H1 (cell line): ENCODE measurements around the gene EYA2.

Experiments used
- CHD2 ChIP-seq: IDR thresholded peaks from 2 replicates; pipeline ENCODE4 v1.6.1; 2012; ENCODE audit warnings: low read length, improper control_type of control experiment
- EGR1 ChIP-seq: IDR thresholded peaks from 2 replicates; pipeline ENCODE4 v1.6.1; 2011; ENCODE audit warnings: low read depth, low read length, borderline replicate concordance
- EP300 ChIP-seq, 2 experiments: IDR thresholded peaks; 1 replicate in 1 of 2; 2 replicates in 1 of 2; pipeline ENCODE4 v1.6.1; 2011 to 2012; ENCODE audit warnings: low read depth in 2 of 2, low read length in 2 of 2, mild to moderate bottlenecking in 2 of 2, borderline replicate concordance in 1 of 2, inconsistent platforms in 1 of 2, moderate library complexity in 1 of 2
- EZH2 ChIP-seq: fragments of 200-600 bp; sonication (generic); IDR thresholded peaks from 2 replicates; pipeline ENCODE4 v1.7.1; 2012; ENCODE audit warnings: low read depth, mild to moderate bottlenecking, moderate library complexity, low read length, inconsistent platforms; ENCODE audit not compliant: severe bottlenecking
- NRF1 ChIP-seq: IDR thresholded peaks from 2 replicates; pipeline ENCODE4 v1.6.1; 2011; ENCODE audit warnings: mild to moderate bottlenecking, low read depth, low read length, improper control_type of control experiment
- POLR2A ChIP-seq, 2 experiments: IDR thresholded peaks; 1 replicate in 1 of 2; 2 replicates in 1 of 2; pipeline ENCODE4 v1.6.1; 2011; ENCODE audit warnings: low read depth in 2 of 2, low read length in 2 of 2, mild to moderate bottlenecking in 2 of 2; ENCODE audit errors: control extremely low read depth in 1 of 2
- RAD21 ChIP-seq, 2 experiments: IDR thresholded peaks in 1 of 2; conservative IDR thresholded peaks in 1 of 2; 2 replicates each; pipeline ENCODE4 v1.6.1; 2011; ENCODE audit warnings: low read depth in 2 of 2, low read length in 2 of 2, improper control_type of control experiment in 1 of 2, inconsistent platforms in 1 of 2, mild to moderate bottlenecking in 1 of 2, moderate library complexity in 1 of 2
- SIX5 ChIP-seq: IDR thresholded peaks from 2 replicates; pipeline ENCODE4 v1.6.1; 2011; ENCODE audit warnings: mild to moderate bottlenecking, low read depth, low read length
- SP1 ChIP-seq: IDR thresholded peaks from 2 replicates; pipeline ENCODE4 v1.6.1; 2011; ENCODE audit warnings: low read depth, low read length
- SP4 ChIP-seq: IDR thresholded peaks from 2 replicates; pipeline ENCODE4 v1.6.1; 2012; ENCODE audit warnings: low read length, inconsistent platforms
- TBP ChIP-seq: IDR thresholded peaks from 2 replicates; pipeline ENCODE4 v1.6.1; 2011; ENCODE audit warnings: low read depth, low read length, improper control_type of control experiment
- USF2 ChIP-seq: IDR thresholded peaks from 2 replicates; pipeline ENCODE4 v1.6.1; 2011; ENCODE audit warnings: low read length, improper control_type of control experiment
- TF ChIP-seq, protein P1 (sequence below), 3 experiments: IDR thresholded peaks; 1 replicate in 2 of 3; 2 replicates in 1 of 3; pipeline versions ENCODE4 v1.5.1 to v1.6.1; 2011; ENCODE audit warnings: low read length in 3 of 3, mild to moderate bottlenecking in 3 of 3, inconsistent platforms in 2 of 3, low read depth in 1 of 3, moderate library complexity in 1 of 3; ENCODE audit not compliant: insufficient read depth in 1 of 3; ENCODE audit errors: control extremely low read depth in 1 of 3
- TF ChIP-seq, protein P2 (sequence below): IDR thresholded peaks from 2 replicates; pipeline ENCODE4 v1.6.1; 2012; ENCODE audit warnings: inconsistent platforms

DNA sequence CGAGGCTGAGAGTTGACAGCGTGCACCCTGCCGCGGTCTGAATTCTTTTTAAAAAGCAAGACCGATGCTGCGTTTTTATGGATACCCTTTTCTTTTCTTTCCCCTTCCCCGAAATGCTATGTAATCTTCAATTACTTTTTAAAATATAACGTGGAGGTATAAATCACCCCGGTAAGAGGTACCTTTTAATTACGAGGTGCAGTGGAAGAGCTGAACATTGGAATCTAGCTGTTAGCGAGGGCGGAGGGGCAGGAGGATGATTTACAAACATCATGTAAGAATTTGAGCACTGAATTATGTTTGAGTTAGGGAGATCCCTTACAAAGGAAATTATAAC lies 1.2 kb downstream of the EYA2 start:
- TF ChIP-seq, protein P1, sequence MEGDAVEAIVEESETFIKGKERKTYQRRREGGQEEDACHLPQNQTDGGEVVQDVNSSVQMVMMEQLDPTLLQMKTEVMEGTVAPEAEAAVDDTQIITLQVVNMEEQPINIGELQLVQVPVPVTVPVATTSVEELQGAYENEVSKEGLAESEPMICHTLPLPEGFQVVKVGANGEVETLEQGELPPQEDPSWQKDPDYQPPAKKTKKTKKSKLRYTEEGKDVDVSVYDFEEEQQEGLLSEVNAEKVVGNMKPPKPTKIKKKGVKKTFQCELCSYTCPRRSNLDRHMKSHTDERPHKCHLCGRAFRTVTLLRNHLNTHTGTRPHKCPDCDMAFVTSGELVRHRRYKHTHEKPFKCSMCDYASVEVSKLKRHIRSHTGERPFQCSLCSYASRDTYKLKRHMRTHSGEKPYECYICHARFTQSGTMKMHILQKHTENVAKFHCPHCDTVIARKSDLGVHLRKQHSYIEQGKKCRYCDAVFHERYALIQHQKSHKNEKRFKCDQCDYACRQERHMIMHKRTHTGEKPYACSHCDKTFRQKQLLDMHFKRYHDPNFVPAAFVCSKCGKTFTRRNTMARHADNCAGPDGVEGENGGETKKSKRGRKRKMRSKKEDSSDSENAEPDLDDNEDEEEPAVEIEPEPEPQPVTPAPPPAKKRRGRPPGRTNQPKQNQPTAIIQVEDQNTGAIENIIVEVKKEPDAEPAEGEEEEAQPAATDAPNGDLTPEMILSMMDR (IDR thresholded peaks at IDR 0.05; ENCODE audit: control extremely low read depth in 1 of 3, insufficient read depth in 1 of 3, low read depth in 1 of 3, low read length in 3 of 3) = no peak
- TF ChIP-seq EP300 (IDR thresholded peaks at IDR 0.05; ENCODE audit: borderline replicate concordance in 1 of 2, low read depth in 2 of 2, low read length in 2 of 2) (no peak), EGR1 (no peak), EZH2 (peak; percentile 1), POLR2A (IDR thresholded peaks at IDR 0.05; ENCODE audit: control extremely low read depth in 1 of 2, low read depth in 2 of 2, low read length in 2 of 2) (no peak), SIX5 (no peak), CHD2 (no peak), SP4 (no peak), USF2 (no peak), NRF1 (no peak), TBP (no peak), RAD21 (IDR thresholded peaks at IDR 0.05 in 1 of 2, conservative IDR thresholded peaks at IDR 0.05 in 1 of 2; ENCODE audit: low read depth in 2 of 2, low read length in 2 of 2) (no peak), SP1 (no peak)
- TF ChIP-seq, protein P2, sequence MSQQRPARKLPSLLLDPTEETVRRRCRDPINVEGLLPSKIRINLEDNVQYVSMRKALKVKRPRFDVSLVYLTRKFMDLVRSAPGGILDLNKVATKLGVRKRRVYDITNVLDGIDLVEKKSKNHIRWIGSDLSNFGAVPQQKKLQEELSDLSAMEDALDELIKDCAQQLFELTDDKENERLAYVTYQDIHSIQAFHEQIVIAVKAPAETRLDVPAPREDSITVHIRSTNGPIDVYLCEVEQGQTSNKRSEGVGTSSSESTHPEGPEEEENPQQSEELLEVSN = no peak
